ENCODE measurements around the gene DFFB.

GRCh38 chr1:3902571-3903091 lies 45.4 kb downstream of the DFFB start:
- TF ChIP-seq CTCF (IDR thresholded peaks at IDR 0.05; ENCODE audit: insufficient read depth, low read length) (no peak), REST (IDR thresholded peaks at IDR 0.05; ENCODE audit: insufficient replicate concordance, low read depth) (no peak), POLR2AphosphoS5 (IDR thresholded peaks at IDR 0.05; ENCODE audit: low read depth) (no peak), GABPA (IDR thresholded peaks at IDR 0.05; ENCODE audit: low read depth) (no peak)
